Activated CD4-positive, alpha-beta T cell treated with anti-CD3 and anti-CD28 coated beads, Interleukin-2, amount 50 U/mL, for 48 hours (primary cell): ENCODE results near the gene ALPP.
"Not testable (repeated sequence)": the region's sequence is repeated elsewhere in the genome, so short reads cannot be mapped to it uniquely, and the experiment has no call there.

Experiments used
- DNase-seq, 2 experiments: peaks; one replicate each; pipeline ENCODE4 v3.0.0-alpha.2; 2020

ALPP gene

GRCh38 chr2:232341061-232341738 lies 37.4 kb upstream of the ALPP start:
- DNase-seq, result no peak

GRCh38 chr2:232341739-232342126 lies 36.8 kb upstream of the ALPP start:
- no peak for DNase-seq

- DNase-seq, result no peak
These were observed 35.7 kb upstream of the ALPP start for GRCh38 chr2:232342635-232343565.

GRCh38 chr2:232343821-232344220 lies 34.7 kb upstream of the ALPP start:
- no peak for DNase-seq

- no peak for DNase-seq
These were observed 33.3 kb upstream of the ALPP start for GRCh38 chr2:232345251-232345650.

GRCh38 chr2:232347369-232347768 lies 31.2 kb upstream of the ALPP start:
- no peak for DNase-seq

- no peak for DNase-seq
These were observed 29.6 kb upstream of the ALPP start for GRCh38 chr2:232348936-232349335.

- DNase-seq, result no peak
These were observed 29.0 kb upstream of the ALPP start for GRCh38 chr2:232349546-232349945.

GRCh38 chr2:232349946-232350635 lies 28.5 kb upstream of the ALPP start:
- no peak for DNase-seq

- no peak for DNase-seq
These were observed 27.5 kb upstream of the ALPP start for GRCh38 chr2:232350804-232351685.

GRCh38 chr2:232351686-232352510 lies 26.7 kb upstream of the ALPP start:
- DNase-seq, result no peak

- DNase-seq, result no peak
These were observed 25.9 kb upstream of the ALPP start for GRCh38 chr2:232352511-232353091.

GRCh38 chr2:232353096-232353495 lies 25.5 kb upstream of the ALPP start:
- DNase-seq, result no peak

GRCh38 chr2:232353660-232354059 lies 24.9 kb upstream of the ALPP start:
- DNase-seq, result no peak

- DNase-seq, result no peak
These were observed 24.5 kb upstream of the ALPP start for GRCh38 chr2:232354069-232354468.

- DNase-seq, result no peak
These were observed 16.9 kb upstream of the ALPP start for GRCh38 chr2:232361646-232362045.

GRCh38 chr2:232362174-232362900 lies 16.2 kb upstream of the ALPP start:
- no peak for DNase-seq

GRCh38 chr2:232363064-232363783 lies 15.3 kb upstream of the ALPP start:
- DNase-seq, result not testable (repeated sequence)

GRCh38 chr2:232363784-232364615 lies 14.6 kb upstream of the ALPP start:
- no peak for DNase-seq
